NCI-H345 (cell line): Measurements from ENCODE around the gene GP9.
"Not testable (repeated sequence)": the region's sequence is repeated elsewhere in the genome, so short reads cannot be mapped to it uniquely, and the experiment has no call there.

Experiments used
- DNase-seq: peaks from one replicate; lab custom pipeline; 2025; lab: John Stamatoyannopoulos, UW

Gene GP9

GRCh38 chr3:129050556-129051295, 9.9 kb upstream of the GP9 start:
- DNase-seq, result no peak

- no peak for DNase-seq
These were observed 8.7 kb upstream of the GP9 start for GRCh38 chr3:129051871-129052340.

GRCh38 chr3:129052675-129053074, 7.9 kb upstream of the GP9 start:
- DNase-seq, result peak; percentile 0

GRCh38 chr3:129054605-129055104, 5.9 kb upstream of the GP9 start:
- DNase-seq, result no peak

GRCh38 chr3:129056451-129057173, 4.0 kb upstream of the GP9 start:
- DNase-seq, result no peak

GRCh38 chr3:129057249-129057648, 3.3 kb upstream of the GP9 start:
- no peak for DNase-seq

- DNase-seq, result peak; percentile 8
These were observed 2.0 kb upstream of the GP9 start for GRCh38 chr3:129058441-129059200.

GRCh38 chr3:129059311-129059958, 1.1 kb upstream of the GP9 start:
- no peak for DNase-seq

- no peak for DNase-seq
These were observed 676 bp downstream of the GP9 start for GRCh38 chr3:129061023-129061887.

GRCh38 chr3:129061888-129062834, 1.6 kb downstream of the GP9 start:
- DNase-seq, result no peak

GRCh38 chr3:129063091-129063640, 2.6 kb downstream of the GP9 start:
- no peak for DNase-seq

- DNase-seq, result no peak
These were observed 3.4 kb downstream of the GP9 start for GRCh38 chr3:129063841-129064482.

- no peak for DNase-seq
These were observed 4.6 kb downstream of the GP9 start for GRCh38 chr3:129065016-129065719.

GRCh38 chr3:129065720-129066073, 5.1 kb downstream of the GP9 start:
- DNase-seq, result no peak

GRCh38 chr3:129067719-129068118, 7.1 kb downstream of the GP9 start:
- not testable (repeated sequence) for DNase-seq

GRCh38 chr3:129068291-129068886, 7.8 kb downstream of the GP9 start:
- no peak for DNase-seq

- not testable (repeated sequence) for DNase-seq
These were observed 8.9 kb downstream of the GP9 start for GRCh38 chr3:129069313-129070085.
